Measurements from ENCODE around the gene HSDL2. TPM values are rescaled to one million over a fixed set of nuclear protein-coding genes. Genes with fewer than 3 reads are reported as not detected.
A peak's percentile ranks its signal among the peaks of the same experiment; 100 is the strongest.

Gene HSDL2
- total RNA-seq (30.2 TPM), polyA plus RNA-seq (ENCODE audit: insufficient read depth, low read depth, low replicate concordance) (67.0 TPM)
- long read RNA-seq, donor 1, transcript HSDL2-202 (11 exons, 3,350 nt): major isoform, 13 of 28 reads
- long read RNA-seq, donor 1, partial matches to known transcripts: 15 of 28 reads
- long read RNA-seq, donor 1, other reads (novel, unspliced or antisense): 0 of 28 reads
- long read RNA-seq, donor 2, transcript HSDL2-202 (11 exons, 3,350 nt): major isoform, 15 of 26 reads
- long read RNA-seq, donor 2, partial matches to known transcripts: 10 of 26 reads
- long read RNA-seq, donor 2, other reads (novel, unspliced or antisense): 0 of 26 reads
- long read RNA-seq, donor 3, transcript HSDL2-202 (11 exons, 3,350 nt): major isoform, 17 of 46 reads
- long read RNA-seq, donor 3, partial matches to known transcripts: 28 of 46 reads
- long read RNA-seq, donor 3, other reads (novel, unspliced or antisense): 0 of 46 reads
- long read RNA-seq, donor 4, transcript HSDL2-202 (11 exons, 3,350 nt): major isoform, 12 of 44 reads
- long read RNA-seq, donor 4, partial matches to known transcripts: 32 of 44 reads
- long read RNA-seq, donor 4, other reads (novel, unspliced or antisense): 0 of 44 reads
- long read RNA-seq, donor 5, partial matches to known transcripts: 0 of 3 reads
- long read RNA-seq, donor 5, other reads (novel, unspliced or antisense): 0 of 3 reads
- long read RNA-seq, donor 6, transcript HSDL2-202 (11 exons, 3,350 nt): major isoform, 17 of 40 reads
- long read RNA-seq, donor 6, partial matches to known transcripts: 20 of 40 reads
- long read RNA-seq, donor 6, other reads (novel, unspliced or antisense): 0 of 40 reads
- long read RNA-seq, donor 7, transcript HSDL2-202 (11 exons, 3,350 nt): major isoform, 32 of 37 reads
- long read RNA-seq, donor 7, partial matches to known transcripts: 0 of 37 reads
- long read RNA-seq, donor 7, other reads (novel, unspliced or antisense): 4 of 37 reads
- long read RNA-seq, donor 8, transcript HSDL2-202 (11 exons, 3,350 nt): major isoform, 13 of 31 reads
- long read RNA-seq, donor 8, partial matches to known transcripts: 17 of 31 reads
- long read RNA-seq, donor 8, other reads (novel, unspliced or antisense): 0 of 31 reads
- long read RNA-seq, donor 9, transcript HSDL2-202 (11 exons, 3,350 nt): major isoform, 8 of 8 reads
- long read RNA-seq, donor 9, partial matches to known transcripts: 0 of 8 reads
- long read RNA-seq, donor 9, other reads (novel, unspliced or antisense): 0 of 8 reads
- long read RNA-seq, donor 10, transcript HSDL2-202 (11 exons, 3,350 nt): major isoform, 12 of 26 reads
- long read RNA-seq, donor 10, partial matches to known transcripts: 14 of 26 reads
- long read RNA-seq, donor 10, other reads (novel, unspliced or antisense): 0 of 26 reads

GRCh38 chr9:112380102-112380824 lies at the start of gene HSDL2:
Gene HSDL2 (plus strand): TSS chr9:112380108. CDS start chr9:112380164, 56 bp downstream.
- TF ChIP-seq CTCF (IDR thresholded peaks at IDR 0.05; ENCODE audit: borderline replicate concordance, extremely low read depth, insufficient read depth): no peak
- Histone ChIP-seq H3K4me3 (ENCODE audit: low read length in 3 of 3) (peak within 1 kb of the TSS; percentile 82 to 93 (median 92)), H3K36me3 (ENCODE audit: control insufficient read depth in 2 of 3, insufficient read depth in 3 of 3, low read length in 3 of 3) (no peaks in the 10 kb centered on the region), H3K4me1 (ENCODE audit: control insufficient read depth in 2 of 3, insufficient read depth in 2 of 3, low read depth in 1 of 3, low read length in 3 of 3) (peaks cover 0 to 14% (median 13%) of the 10 kb centered on the region in 3 donors), H3K27ac (ENCODE audit: low read depth in 2 of 2, low read length in 2 of 2) (peak within 1 kb of the TSS; percentile 99), H3K9me3 (ENCODE audit: control insufficient read depth in 2 of 3, insufficient read depth in 1 of 3, low read length in 3 of 3) (no peaks in the 10 kb centered on the region), H3K27me3 (ENCODE audit: control insufficient read depth, insufficient read depth, low read length) (no peaks in the 10 kb centered on the region), H3K9ac (ENCODE audit: low read length in 3 of 3) (peak within 1 kb of the TSS; percentile 69 to 96 (median 91))
- FAIRE-seq (no peak), DNase-seq (peak in 2 of 5 donors; percentile 77 to 80)
- intact Hi-C loops (cut with DNase I): no loop called here

- no peak for TF ChIP-seq CTCF (IDR thresholded peaks at IDR 0.05; ENCODE audit: borderline replicate concordance, extremely low read depth, insufficient read depth)
- peak in 1 of 5 donors; percentile 40 for DNase-seq
- Histone ChIP-seq H3K4me3 (ENCODE audit: low read length in 3 of 3) (peak overlapping the region; percentile 49 to 89 (median 81)), H3K9me3 (ENCODE audit: control insufficient read depth in 2 of 3, insufficient read depth in 1 of 3, low read length in 3 of 3) (no peaks in the 10 kb centered on the region), H3K4me1 (ENCODE audit: control insufficient read depth in 2 of 3, insufficient read depth in 2 of 3, low read depth in 1 of 3, low read length in 3 of 3) (peaks cover 2 to 11% (median 3%) of the 10 kb centered on the region in 3 donors), H3K27ac (ENCODE audit: low read depth in 2 of 2, low read length in 2 of 2) (peak overlapping the region in 1 of 2 donors; percentile 68), H3K27me3 (ENCODE audit: control insufficient read depth, insufficient read depth, low read length) (no peaks in the 10 kb centered on the region), H3K9ac (ENCODE audit: low read length in 3 of 3) (peak overlapping the region in 2 of 3 donors; percentile 56 to 83), H3K36me3 (ENCODE audit: control insufficient read depth in 2 of 3, insufficient read depth in 3 of 3, low read length in 3 of 3) (no peaks in the 10 kb centered on the region)
- intact Hi-C loops (cut with DNase I): no loop called here
- no peak for FAIRE-seq
These were observed 48.3 kb upstream of the HSDL2 start for GRCh38 chr9:112331674-112331952.

GRCh38 chr9:112332214-112332613 lies 47.7 kb upstream of the HSDL2 start:
- Histone ChIP-seq H3K4me1 (ENCODE audit: control insufficient read depth in 2 of 3, insufficient read depth in 2 of 3, low read depth in 1 of 3, low read length in 3 of 3) (peaks cover 2 to 13% (median 3%) of the 10 kb centered on the region in 3 donors), H3K4me3 (ENCODE audit: low read length in 3 of 3) (peak overlapping the region; percentile 81 to 89 (median 85)), H3K27me3 (ENCODE audit: control insufficient read depth, insufficient read depth, low read length) (no peaks in the 10 kb centered on the region), H3K9me3 (ENCODE audit: control insufficient read depth in 2 of 3, insufficient read depth in 1 of 3, low read length in 3 of 3) (no peaks in the 10 kb centered on the region), H3K27ac (ENCODE audit: low read depth in 2 of 2, low read length in 2 of 2) (peak overlapping the region; percentile 98 to 99), H3K36me3 (ENCODE audit: control insufficient read depth in 2 of 3, insufficient read depth in 3 of 3, low read length in 3 of 3) (no peaks in the 10 kb centered on the region), H3K9ac (ENCODE audit: low read length in 3 of 3) (peak overlapping the region; percentile 56 to 88 (median 83))
- DNase-seq (peak in 1 of 5 donors; percentile 21), FAIRE-seq (no peak)
- intact Hi-C loops (cut with DNase I): no loop called here
- no peak for TF ChIP-seq CTCF (IDR thresholded peaks at IDR 0.05; ENCODE audit: borderline replicate concordance, extremely low read depth, insufficient read depth)

Data from kidney (tissue), 22 donors.